Measurements from ENCODE around the gene PRKCI.

PRKCI gene

DNA sequence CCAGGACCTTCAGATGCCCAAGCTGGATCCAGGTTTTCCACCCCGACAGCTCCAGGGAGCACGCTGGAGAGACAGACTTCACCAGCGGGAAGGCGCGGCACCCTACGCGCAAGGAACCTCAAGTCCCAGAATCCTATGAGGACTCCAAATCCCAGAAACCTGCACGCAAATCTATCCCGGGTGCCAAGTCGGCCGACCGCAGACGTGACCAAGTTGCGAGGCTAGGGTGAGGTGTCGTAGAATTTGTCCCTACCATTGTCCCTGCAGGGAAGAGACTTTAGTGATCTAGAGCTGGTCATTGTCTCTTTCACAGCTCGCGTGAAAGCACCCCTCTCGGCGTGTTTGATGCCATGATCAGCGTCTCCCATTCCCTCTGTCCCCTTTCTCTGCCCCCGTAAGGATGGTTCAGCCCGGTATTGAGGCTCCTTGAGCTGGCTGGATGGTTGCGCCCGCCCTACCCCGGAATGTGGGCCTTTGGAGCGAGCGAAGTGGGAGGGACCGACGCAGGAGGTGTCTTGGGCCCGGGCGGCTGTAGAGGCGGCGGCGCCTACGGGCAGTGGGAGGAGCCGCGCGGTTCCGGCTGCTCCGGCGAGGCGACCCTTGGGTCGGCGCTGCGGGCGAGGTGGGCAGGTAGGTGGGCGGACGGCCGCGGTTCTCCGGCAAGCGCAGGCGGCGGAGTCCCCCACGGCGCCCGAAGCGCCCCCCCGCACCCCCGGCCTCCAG, at the start of gene PRKCI:
Gene PRKCI, plus strand, starts transcription at position 501 of the 723 bp plus-strand sequence. CDS start 246 bp downstream, outside the sequence.
- peak within 1 kb of the TSS; percentile 79 for H3K4me3 ChIP-seq (replicated peaks; ENCODE audit: low read depth, low read length)
- TF ChIP-seq, protein P1, sequence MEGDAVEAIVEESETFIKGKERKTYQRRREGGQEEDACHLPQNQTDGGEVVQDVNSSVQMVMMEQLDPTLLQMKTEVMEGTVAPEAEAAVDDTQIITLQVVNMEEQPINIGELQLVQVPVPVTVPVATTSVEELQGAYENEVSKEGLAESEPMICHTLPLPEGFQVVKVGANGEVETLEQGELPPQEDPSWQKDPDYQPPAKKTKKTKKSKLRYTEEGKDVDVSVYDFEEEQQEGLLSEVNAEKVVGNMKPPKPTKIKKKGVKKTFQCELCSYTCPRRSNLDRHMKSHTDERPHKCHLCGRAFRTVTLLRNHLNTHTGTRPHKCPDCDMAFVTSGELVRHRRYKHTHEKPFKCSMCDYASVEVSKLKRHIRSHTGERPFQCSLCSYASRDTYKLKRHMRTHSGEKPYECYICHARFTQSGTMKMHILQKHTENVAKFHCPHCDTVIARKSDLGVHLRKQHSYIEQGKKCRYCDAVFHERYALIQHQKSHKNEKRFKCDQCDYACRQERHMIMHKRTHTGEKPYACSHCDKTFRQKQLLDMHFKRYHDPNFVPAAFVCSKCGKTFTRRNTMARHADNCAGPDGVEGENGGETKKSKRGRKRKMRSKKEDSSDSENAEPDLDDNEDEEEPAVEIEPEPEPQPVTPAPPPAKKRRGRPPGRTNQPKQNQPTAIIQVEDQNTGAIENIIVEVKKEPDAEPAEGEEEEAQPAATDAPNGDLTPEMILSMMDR (IDR thresholded peaks at IDR 0.05; ENCODE audit: low read length, missing control alignments) = no peak
- peak; percentile 98 for DNase-seq (ENCODE audit: low read depth)

DNA sequence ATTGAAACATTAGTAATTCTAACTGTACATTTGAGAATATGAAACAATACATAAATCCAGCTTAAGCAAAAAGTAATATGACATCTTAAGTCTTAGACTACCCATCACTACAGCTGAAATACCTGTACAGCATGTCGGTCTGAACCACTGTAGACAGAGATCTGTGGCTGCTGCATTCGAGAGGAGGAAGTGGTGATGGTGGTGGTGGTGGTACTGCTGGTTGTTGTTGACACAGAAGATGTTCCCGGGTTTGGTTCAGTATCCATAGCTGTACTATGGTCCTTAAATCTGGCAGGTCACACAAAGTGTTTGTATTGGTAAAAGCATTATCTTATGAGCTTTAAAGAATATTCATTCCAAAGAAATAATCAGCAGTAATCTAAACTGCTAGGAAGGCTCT, 43.6 kb upstream of the PRKCI start:
- no peak for DNase-seq (ENCODE audit: low read depth)
- TF ChIP-seq, protein P1 (IDR thresholded peaks at IDR 0.05; ENCODE audit: low read length, missing control alignments) = no peak
- H3K4me3 ChIP-seq (replicated peaks; ENCODE audit: low read depth, low read length) = no peak overlapping the region

DNA sequence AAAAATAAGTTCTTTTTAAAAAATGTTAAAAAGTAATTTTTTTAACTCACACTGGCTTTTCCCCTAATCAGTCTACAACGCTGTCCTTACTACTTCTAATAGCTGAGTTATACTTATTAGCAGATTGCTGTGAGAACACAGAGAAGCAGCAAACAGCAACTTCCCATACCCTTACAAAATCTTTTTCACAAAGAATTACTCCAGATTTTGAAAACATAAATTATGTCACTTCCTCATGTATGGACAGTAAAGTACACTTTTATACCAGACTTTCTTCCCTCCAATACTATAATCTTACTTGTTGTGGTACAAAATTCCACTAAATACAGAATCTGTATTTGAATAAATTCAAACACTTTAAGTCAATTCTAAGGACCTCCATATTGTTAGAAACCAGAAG, 42.8 kb upstream of the PRKCI start:
- no peak for DNase-seq (ENCODE audit: low read depth)
- TF ChIP-seq, protein P1 (IDR thresholded peaks at IDR 0.05; ENCODE audit: low read length, missing control alignments) = no peak
- peak overlapping the region; percentile 97 for H3K4me3 ChIP-seq (replicated peaks; ENCODE audit: low read depth, low read length)

DNA sequence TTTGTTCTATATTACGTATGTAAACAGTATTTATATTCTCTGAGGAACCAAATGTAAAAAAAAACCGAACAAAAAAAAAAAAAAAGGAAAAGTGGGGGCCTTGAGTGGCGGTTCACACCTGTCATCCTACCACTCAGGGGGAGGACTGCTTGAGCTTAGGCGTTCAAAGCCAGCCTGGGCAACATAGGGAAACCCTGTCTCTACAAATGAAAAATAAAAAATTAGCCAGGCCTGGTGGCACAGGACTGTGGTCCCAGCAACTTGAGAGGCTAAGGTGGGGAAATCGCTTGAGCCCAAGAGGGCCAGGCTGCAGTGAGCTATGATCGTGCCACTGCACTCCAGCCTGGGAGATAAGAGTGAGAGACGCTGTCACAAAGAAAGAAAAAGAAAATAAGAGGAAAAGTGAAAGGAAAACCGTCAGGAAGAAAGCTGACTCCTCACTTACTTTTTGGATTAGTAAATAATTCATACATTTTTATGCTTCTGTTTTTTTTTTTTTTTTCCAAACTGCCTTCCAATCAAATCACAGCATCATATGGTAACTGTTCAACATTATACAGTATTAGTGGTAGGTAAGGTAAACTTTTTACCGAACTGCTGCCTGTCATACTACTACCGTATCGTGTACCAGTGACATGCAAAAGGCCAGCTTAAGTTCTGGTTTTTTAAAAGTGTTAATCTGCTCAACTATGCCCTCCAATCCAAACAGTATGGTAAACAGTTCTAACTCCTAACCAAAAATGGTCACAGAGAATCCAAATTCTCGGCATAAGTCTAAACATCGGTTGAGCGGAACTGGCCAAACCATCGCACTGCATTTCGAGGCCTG, 41.9 kb upstream of the PRKCI start:
- peak; percentile 31 for DNase-seq (ENCODE audit: low read depth)
- TF ChIP-seq, protein P1 (IDR thresholded peaks at IDR 0.05; ENCODE audit: low read length, missing control alignments) = no peak
- peak overlapping the region; percentile 97 for H3K4me3 ChIP-seq (replicated peaks; ENCODE audit: low read depth, low read length)

DNA sequence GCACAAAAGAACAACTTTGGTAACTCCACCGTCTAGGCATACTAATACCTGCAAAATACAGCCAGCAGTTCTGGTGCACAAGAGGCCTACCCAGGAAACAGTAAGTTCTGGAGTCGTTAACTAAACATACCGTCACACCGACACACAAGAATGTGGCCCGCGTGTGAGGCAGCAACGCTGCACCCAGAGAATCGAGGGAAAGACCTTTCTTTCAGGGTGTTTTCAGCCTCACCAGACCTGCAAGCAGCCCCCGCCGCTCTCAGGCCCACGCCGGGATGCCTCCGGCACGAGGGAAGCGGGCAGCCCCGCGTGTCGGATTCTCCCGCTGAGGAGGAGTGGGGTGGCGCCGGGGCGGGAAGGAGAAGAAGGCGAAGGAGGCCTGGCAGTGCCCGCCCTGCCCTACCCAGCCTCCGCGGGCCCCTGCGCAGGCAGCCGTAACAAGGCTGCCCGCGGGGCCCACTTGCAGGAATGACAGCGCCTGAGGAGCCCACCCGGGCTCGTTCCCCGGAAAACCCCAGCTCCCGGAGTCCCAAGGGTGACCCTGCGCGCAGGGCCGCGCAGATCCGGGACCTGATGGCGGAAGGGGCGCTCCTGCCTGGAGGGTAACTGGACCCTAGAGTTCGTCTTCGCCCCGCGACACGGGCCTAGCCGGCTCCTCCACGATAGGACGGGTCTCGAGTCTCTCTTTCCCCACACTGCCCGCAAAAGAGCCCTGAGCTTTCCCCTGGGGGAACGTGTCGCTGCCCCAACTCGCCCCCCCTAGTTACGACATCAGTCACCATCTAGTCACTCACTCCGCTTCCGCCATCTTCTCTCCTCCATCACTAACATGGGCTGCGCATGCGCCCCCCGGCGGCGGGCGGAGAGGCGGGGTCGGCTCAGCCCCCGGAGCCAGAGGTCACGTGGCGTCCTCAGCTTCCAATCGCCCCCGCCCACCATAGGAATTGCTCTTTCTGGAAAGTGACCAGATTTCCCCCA, 41.0 kb upstream of the PRKCI start, which contains the start of gene PHC3:
Gene PHC3, minus strand, starts transcription at position 826 of the 978 bp plus-strand sequence. Its CDS starts 18 bp downstream, at position 808.
- TF ChIP-seq, protein P1 (IDR thresholded peaks at IDR 0.05; ENCODE audit: low read length, missing control alignments) = no peak
- H3K4me3 ChIP-seq (replicated peaks; ENCODE audit: low read depth, low read length) = peak within 1 kb of the TSS; percentile 97
- DNase-seq (ENCODE audit: low read depth) = peak; percentile 90

Data from fibroblast of pulmonary artery (primary cell).